Measurements from ENCODE around the gene PITPNM1.

The PITPNM1 gene

DNA sequence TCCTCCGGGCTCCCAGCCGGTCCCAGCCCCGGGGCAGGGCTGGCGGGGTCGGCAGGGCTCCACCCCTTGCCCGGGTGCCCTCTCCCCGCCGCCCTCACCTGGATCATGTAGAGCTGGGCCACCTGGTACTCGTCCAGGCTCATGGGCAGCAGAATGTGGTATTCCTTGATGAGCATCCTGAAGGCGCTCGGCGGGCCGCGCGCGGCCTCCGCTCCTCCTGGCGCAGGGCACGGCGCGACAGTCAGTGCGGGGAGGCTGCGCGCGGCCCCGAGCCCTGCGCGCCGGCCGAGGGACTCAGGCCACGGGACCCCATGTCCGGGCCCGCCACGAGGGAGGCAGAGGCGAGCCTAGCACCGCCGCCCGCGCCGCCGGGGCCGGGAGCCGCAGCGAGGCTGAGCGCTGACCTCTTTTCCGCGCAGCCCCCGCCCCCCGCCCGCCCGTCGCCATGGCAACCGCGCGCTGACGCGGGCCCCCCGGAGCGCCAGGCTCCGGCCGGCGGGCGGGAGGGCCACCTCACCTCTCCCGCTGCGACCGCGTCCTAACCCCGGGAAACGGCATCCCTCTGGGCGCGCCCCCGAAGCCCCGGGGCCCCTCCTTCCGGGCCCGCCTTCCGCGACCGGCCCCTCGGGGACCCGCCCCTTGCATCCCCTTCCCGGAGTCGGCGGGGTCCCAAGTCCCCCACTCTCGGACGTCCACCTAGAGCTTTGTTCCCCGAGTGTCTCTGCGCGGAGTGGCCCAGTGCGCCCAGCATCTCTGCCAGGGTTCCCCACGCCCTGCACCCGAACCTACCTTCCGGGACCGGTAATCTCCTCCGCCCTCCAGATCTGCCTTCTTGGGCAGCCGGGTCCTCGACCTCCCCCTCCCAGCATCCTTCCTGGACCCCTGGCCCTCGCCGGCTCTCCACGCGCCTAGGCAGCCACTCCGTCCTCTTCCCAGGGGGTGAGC, 886 bp downstream of the PITPNM1 start:
- in situ Hi-C loops (cut with HindIII; ENCODE audit: low sequenced_read_pairs): no loop called here

DNA sequence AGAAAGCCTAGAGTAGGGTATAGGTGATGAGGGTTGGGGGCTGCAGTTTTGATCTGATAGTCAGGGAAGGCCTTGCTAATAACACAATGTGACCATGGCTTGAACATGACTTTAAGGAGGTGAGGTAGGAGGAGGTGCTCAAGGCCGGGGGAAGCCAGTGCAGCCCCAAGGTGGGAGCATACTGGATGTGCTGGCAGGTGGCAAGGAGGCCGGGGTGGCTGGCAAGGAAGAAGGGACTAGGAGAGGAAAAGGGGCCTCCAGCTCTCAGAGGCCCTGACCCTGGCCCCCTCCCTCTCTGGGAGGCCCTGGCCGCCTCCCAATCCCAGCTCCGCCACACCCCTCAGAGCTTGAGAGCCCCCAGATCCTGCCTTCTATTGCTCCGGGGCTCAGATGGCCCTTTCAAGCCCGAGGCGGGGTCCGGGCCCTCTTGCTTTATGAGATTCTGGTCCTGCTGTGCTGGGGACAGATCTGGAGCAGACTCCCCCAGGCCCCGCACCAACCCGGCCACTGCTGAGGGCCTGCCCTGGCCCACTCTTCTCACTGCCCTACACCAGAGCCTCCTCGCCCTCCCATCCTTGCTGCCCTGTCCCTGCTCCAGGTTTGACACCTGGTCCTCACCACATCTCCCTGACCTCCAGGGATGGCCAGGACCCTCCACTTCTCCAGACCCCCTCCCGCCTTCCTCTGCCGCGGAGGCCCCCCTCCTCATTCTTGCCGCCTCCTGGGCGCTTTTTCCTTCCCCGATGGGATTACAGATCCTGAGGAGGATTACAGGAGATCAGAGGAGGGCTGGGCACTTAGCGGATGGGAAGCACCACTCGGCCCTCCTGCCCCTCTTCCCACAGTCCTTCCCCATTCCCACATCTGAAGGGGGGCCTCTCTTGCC, 1.8 kb downstream of the PITPNM1 start:
- in situ Hi-C loops (cut with HindIII; ENCODE audit: low sequenced_read_pairs): no loop called here

DNA sequence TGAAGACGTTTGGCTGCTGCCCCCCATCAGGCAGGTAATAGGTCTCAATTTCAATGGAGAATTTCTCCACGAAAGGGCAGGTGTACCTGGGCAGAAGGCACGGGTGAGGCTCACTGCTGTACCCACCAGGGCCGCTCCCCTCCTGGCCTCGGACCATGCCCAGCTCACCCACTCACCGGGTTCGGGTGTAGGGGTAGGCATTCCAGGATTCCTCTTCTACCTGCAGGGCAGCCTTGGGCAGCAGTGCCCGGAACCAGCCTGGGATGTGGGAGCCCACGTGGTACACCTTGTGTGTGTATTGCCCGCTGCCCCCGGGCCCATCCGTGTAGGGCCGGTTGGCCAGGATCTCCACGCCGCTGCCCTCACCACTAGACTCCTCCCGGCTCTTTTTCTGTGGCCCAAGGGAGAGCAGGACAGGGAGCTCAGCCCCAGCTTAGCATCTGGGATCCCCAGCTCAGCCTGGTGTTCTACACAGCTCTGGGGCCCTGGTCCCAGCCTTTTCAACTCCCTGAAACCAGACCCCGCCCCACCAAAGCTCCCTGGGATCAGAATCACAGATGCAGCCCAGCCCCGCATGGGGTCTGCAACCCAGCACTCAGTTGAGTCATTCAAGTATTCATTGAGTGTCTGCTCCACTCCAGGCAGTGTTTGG, 2.7 kb downstream of the PITPNM1 start:
- in situ Hi-C loops (cut with HindIII; ENCODE audit: low sequenced_read_pairs): no loop called here

DNA sequence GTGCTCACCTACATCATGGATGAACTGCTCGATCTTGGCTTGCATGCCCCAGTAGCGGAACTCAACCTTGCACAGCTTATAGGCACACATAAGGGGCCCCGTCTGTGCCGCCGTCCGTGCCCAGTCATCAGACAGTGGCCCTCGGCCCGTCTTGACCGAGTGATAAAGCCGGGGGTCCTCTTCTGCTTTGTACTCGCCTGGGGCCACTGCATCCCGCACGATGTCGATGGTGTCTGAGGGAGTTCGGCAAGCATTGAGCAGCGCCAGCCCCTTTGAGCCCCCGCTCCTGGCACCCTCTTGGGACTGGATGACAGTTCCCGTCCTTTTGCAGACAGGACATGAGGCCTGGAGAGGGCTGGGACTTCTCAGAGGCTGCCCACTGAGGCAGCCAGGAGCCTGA, 3.3 kb downstream of the PITPNM1 start:
- in situ Hi-C loops (cut with HindIII; ENCODE audit: low sequenced_read_pairs): no loop called here

DNA sequence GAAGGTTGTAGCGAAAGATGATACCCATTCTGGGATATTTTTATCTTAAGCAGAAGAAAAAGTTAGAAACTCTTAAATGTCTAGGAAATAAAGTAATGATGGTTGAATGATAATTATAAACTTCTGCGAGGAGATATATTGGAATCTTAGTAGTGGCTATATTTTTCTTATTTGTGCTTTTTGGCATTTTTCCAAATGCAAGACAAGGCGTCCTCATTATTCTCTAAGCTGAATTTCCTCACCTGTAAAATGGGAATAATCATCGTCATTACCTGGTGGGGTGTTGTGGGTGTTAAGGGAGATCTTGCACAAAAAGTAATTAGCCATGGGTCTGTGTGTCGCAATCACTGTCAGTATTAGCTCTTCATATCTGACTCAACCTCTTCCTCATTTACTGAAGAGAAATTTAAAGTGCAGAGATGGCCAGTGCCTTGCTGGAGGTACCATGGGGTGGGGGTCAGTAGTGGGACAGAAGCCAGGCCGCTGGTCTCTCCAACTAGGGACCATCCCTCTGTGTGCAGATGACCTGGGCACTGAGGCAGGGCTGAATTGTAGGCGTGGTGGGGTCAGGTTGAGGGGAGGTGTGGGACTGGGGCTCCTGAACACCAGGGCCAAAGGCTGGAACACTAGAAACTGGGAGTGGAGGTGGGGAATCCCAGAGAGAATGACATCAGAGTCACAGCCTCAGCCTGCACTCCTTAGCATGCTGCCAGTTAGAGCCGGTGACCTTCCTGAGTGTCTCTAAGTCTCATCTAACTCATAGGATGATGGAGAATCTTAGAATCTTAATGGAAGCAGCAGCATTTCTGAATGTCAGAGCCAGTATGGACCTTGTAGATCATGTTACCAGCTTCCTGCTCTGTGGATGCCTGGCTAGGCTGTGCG, 4.1 kb downstream of the PITPNM1 start:
- in situ Hi-C loops (cut with HindIII; ENCODE audit: low sequenced_read_pairs): no loop called here

DNA sequence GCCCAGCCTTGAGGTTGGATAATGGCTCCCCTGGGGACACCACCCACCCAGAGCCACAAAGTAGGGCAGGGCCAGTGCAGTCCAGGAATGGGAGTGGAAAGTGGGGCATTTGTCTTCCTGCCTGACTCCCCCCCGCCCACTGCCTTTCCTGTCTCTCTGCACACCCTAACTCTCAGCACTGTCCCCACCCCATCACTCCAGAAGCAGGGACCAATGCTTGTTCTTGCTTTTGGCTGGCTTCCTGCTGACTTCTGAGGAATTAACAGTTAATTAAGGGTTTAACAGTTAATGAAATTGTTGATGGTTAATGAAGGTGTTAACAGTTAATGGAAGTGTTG, 4.7 kb downstream of the PITPNM1 start:
- in situ Hi-C loops (cut with HindIII; ENCODE audit: low sequenced_read_pairs): no loop called here

DNA sequence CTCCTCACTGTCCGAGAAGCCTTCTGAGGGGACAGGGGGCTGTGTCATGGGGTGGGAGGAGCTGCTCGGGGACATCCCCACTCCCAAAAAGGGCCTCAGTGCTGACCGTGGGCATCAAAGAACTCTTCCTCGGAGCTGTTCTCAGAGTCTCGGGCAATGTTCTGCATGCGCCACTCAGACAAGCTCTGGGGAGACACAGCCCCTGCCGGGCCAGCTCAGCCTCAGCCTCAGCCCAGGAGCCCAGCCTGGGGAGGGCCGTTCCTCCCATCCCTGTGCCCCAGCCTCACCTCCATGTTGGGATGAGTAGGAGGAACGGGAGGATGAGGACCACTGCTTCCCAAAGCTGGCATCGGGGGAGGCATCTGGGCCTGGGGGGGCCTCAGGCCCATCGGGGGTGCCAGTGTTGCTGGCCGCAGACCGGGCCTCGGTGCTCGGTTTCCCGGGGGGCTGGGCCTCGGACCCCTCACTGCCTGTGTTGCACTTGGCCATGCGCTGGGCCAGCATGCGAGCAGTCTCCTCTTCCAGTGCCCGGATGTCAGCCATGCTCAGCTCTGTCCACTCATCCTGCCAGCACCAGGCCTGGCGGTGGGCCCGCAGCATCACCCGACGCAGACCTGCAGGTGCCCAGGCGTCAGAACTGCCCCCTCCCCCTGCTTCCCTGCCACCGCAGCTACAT, 5.2 kb downstream of the PITPNM1 start:
- in situ Hi-C loops (cut with HindIII; ENCODE audit: low sequenced_read_pairs): no loop called here

DNA sequence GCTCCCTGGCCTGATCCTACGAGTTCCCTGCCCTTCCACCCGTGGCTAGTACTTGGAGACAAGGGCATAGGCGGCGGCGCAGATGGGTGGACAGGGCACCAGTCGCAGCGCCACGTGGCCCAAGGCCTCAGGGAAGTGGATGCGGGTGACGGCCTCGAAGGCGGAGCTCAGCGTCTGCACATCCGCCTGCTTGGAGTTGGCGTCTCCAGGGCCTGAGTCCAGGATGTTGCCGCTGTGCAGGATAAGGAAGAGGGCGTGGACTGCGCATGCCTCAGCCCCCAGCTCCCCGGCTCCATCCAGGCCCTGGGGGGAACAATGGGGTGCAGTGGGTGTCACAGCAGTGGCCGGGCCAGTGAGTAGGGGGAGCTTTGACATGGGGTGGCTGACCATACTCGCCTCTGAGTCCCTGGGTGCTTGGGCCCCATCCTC, 6.6 kb downstream of the PITPNM1 start:
- in situ Hi-C loops (cut with HindIII; ENCODE audit: low sequenced_read_pairs): no loop called here

DNA sequence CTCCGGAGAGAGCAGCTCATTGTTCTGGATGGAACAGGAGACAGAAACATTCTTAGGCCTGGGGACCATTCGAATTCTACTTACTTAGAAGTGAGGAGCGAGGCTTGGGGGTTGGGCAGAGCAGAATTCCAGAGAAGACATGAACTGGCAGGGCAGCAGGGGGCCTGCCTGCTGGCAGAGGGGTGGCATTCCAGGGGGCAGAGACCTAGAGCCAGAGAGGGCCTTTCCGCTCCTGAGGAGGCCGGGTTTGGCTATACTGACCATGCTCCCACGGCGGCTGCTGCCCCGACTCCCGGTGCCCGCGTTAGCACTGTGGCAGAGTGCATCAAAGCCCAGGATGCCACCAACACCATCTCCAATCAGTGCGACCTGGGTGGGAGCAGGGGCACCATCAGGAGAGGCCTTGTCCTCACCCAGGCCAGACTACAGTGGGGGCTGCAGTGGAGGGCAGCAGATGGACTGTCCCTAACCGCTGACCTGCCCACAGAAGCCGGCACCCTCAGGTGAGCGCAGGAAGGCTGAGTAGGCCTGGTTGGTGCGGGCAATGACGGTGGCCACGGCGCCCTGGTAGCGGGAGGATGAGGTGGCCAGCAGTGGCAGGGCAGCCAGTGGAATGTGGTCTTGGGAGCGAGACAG, 7.4 kb downstream of the PITPNM1 start:
- in situ Hi-C loops (cut with HindIII; ENCODE audit: low sequenced_read_pairs): no loop called here

DNA sequence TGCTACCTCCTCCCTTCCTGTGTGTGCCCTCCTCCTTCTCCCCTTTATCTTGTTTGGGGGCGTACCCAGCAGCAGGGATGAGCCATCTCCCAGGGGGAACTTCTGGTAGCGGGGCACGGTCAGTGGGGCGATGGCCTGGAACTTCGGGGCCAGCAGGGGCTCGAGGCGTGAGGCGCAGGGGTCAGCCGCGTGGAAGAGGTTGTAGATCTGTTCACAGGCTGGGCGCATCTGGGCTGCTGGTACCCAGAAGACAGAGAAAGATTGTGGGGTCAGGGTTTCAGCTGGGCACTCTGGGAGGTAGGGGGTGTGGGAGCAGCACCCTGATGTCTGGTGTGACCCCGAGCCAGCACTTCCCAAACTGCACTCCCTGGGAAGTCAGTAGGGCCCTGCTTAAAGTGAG, 9.1 kb downstream of the PITPNM1 start:
- in situ Hi-C loops (cut with HindIII; ENCODE audit: low sequenced_read_pairs): no loop called here

DNA sequence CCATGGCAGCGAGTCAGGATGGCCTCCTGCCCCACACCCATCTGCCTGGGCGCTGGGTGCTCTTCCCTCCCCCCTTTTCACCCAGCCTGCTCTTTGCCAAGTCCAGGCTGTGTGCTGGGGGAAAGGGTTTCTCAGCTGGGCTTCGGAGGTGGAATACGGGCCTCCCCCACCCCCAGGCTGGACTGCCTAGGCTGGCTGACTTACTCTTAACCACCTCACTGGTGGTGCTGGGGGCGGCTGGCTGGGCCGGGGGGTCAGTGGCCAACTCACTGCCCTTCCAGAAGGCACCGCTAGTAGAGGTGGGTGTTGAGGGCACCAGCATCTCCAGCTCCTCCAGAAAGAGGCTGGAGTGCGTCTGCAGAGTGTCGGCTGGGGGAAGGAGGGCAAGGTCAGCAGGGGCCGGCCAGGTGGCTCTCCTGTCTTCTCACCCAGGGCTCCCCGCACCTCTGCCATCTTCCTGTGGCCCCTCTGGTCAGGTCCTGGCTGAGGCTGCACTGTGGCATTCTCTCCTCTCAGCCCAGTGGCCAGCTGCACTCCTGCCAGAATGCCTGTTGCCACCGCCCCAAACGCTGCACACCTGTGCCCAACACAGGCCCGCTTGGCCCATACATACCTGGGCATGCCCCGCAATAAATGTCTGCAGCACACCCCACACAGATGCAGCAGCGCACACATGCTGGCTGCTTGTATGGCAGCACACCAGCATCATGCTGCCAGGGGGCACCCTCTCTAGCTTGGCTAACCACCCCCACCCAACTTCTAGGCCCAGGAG, 9.7 kb downstream of the PITPNM1 start:
- in situ Hi-C loops (cut with HindIII; ENCODE audit: low sequenced_read_pairs): no loop called here

DNA sequence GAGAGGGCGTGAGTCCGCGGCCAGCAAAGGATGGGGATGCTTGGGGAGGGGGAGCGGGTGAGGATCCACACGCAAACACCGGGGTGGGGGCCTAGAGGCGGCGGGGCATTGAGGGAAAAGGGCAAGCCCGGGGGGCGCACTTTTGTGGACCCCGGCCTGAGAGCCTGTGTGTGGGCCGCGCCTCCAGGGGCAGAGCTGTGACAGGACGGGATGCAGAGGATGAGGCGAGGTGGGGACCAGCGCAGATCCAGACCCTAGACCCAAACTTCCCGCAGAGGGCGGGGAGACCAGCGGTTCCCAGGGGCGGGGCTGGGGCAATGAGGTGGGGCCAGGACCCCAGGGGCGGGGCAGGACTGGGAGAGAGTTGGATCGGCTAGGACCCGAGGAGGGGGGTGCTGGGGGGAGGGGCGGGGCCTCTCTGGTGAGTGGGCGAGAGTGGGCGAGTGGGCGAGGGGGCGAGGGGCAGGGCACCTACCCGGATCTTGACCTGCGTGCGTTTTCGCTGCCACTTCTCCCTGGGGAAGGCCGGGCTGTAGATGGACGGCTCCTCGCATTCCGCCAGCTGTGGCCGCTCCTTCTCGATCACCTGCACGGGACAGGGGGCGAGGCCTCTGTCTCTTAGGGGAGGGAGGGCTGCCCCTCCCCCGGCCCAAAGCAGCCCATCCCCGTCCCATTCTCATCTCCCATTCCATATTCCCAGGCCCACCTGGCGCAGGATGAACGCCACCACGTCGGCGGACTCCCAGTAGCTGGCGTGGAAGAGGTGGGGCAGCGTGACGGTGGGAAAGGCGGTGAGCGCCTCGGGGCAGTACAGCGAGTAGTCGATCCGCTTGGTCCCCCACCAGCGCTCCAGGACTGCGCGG, 10.6 kb downstream of the PITPNM1 start:
- in situ Hi-C loops (cut with HindIII; ENCODE audit: low sequenced_read_pairs): no loop called here

DNA sequence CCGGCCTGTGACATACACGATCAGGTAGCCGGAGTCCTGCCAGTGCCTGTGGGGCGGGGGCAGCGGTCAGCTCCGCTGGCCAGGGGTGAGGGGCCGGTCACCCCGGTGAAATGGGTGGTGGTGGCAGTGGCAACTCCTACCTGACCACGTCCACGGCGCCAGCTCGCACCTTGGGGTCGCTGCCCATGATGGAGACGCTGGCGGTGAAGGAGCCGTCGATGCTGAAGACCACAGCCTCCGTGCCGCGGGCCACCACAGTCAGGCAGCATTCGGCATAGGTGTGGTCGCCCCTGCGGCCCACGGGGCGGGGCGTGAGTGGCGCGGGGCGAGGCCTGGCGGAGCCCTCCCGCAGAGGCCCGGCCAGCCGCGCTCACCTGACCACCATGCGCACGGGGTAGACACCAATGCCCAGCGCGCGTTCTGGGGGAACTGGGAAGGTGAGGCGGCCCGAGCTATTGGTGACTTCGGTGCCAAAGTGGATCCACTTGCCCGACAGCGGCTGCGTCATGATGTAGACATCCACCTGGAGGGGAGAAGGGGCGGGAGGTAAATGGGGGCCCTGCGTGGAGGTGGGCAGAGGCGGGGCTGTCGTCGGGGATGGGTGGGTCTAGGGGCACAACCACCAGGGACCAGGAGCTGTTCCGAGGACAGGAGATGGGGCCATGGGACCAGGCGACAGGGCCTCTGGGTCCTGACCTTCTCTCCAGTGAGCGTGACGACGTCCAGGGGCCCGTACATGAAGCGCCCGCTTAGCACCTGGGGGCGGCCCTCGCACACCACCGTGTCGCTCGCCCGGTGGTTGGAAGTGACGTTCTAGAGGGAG, 11.4 kb downstream of the PITPNM1 start:
- in situ Hi-C loops (cut with HindIII; ENCODE audit: low sequenced_read_pairs): no loop called here

DNA sequence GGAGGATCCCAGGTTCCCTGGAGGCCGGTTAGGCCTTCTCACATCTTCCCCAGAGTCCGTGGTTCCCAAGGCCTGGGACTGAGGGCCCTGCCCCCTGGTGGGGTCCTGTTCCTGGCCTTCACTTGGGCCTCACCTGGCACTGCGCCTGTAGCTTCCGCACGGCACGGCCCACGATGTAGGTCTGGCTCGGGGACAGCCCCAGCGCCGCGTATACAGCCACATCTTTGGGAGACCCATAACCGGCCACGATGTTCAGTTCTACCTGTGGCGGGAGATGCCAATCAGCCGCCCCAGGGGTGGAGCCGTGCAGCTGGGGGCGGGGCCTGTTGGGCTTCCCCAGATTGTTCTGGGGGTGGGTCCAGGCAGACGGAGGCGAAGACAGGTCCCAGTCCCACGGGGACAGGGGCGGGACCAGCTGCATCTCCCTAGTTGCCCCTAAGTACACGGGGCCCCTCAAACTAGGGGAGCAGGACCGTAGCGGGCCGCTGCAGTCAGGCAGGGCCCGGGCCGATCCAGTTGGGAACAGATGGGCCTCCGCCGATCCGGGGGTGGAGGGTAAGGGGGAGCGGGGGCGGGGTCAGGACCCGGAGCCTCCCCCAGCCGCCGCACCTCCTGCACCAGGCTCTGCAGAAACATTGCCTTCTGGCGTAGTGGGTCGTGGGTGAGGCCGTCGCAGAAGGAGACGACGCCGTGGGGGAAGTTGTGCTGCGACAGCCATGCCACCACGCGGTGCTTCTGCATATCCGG, 12.2 kb downstream of the PITPNM1 start:
- in situ Hi-C loops (cut with HindIII; ENCODE audit: low sequenced_read_pairs): no loop called here

DNA sequence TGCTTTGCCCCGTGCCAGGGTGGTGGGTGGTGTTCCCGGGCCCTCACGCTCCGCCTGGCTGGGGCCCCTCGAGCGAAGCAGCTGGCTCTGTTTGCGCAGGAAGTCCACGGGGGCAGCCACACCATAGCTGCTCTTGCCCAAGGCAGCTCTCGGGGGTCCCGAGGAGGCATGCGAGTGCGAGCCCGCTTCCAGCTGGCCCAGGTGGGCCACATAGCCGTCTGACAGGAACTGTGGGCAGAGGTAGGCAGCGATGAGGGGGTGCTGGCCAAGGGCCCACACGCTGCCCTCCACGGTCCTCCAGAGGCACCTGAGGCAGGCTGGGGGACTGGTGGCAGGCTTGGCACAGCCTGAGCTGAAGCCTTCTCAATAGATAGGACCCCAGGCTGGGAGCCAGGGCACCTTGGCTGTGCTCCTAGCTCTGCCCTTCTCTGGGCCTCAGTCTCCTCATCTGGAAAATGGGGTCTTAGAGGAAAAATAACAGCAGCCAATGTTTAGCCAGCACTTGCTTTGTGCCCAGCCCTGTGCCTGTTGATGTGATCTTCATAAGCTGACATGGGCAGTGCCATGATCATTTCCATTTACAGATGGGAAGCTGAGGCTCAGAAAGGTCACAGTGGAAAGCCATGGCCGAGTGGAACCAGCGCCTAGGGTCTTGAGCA, 13.0 kb downstream of the PITPNM1 start:
- in situ Hi-C loops (cut with HindIII; ENCODE audit: low sequenced_read_pairs): no loop called here

Data from DLD1 (cell line).